Neural progenitor cell (in vitro differentiated cells): ENCODE data around the gene SATB2. TPM values are rescaled to one million over a fixed set of nuclear protein-coding genes. Genes with fewer than 3 reads are reported as not detected.
A peak's percentile ranks its signal among the peaks of the same experiment; 100 is the strongest.

Experiments used
- DNase-seq: peaks from one replicate; pipeline ENCODE4 v3.0.0-alpha.2; 2016; ENCODE audit warnings: low spot score
- H2AFZ ChIP-seq: fragments of 200-600 bp; sonication (generic); replicated peaks from 2 replicates; pipeline ENCODE4 v1.6.1; 2016; ENCODE audit warnings: antibody characterized with exemption
- H3F3A ChIP-seq: fragments of 200-600 bp; sonication (generic); 2 replicates; pipeline ENCODE4 v1.6.1; 2016; ENCODE audit warnings: antibody characterized with exemption, low read depth
- H3K27ac ChIP-seq: fragments of 200-600 bp; sonication (generic); 2 replicates; pipeline ENCODE4 v1.5.1; 2016; ENCODE audit warnings: mild to moderate bottlenecking
- H3K27me3 ChIP-seq: fragments of 200-600 bp; sonication (generic); 2 replicates; pipeline ENCODE4 v1.6.1; 2016; ENCODE audit warnings: mild to moderate bottlenecking, moderate library complexity
- H3K36me3 ChIP-seq: fragments of 200-600 bp; sonication (generic); 2 replicates; pipeline ENCODE4 v1.5.1; 2016
- H3K4me1 ChIP-seq: fragments of 200-600 bp; sonication (generic); 2 replicates; pipeline ENCODE4 v1.6.1; 2016; ENCODE audit warnings: mixed run types
- H3K4me2 ChIP-seq: fragments of 200-600 bp; sonication (generic); 2 replicates; pipeline ENCODE4 v1.6.1; 2016
- H3K4me3 ChIP-seq: fragments of 200-600 bp; sonication (generic); 2 replicates; pipeline ENCODE4 v1.5.1; 2016
- H3K79me2 ChIP-seq: fragments of 200-600 bp; sonication (generic); 2 replicates; pipeline ENCODE4 v1.6.1; 2016; ENCODE audit warnings: low read depth
- H3K9ac ChIP-seq: fragments of 200-600 bp; sonication (generic); 2 replicates; pipeline ENCODE4 v1.6.1; 2016
- H3K9me3 ChIP-seq: fragments of 200-600 bp; sonication (generic); 2 replicates; pipeline ENCODE4 v1.5.1; 2016; ENCODE audit warnings: low read depth
- H4K20me1 ChIP-seq: fragments of 200-600 bp; sonication (generic); 2 replicates; pipeline ENCODE4 v1.6.1; 2016; ENCODE audit warnings: low read depth
- H3K27ac Mint-ChIP-seq: 3 replicates; pipeline ENCODE4 v1.8.0; 2021; ENCODE audit warnings: mixed read lengths
- H3K27me3 Mint-ChIP-seq: 2 replicates; pipeline ENCODE4 v1.8.0; 2022; ENCODE audit warnings: low read depth, mild to moderate bottlenecking, inconsistent platforms, moderate library complexity, mixed read lengths; ENCODE audit not compliant: insufficient read depth
- H3K36me3 Mint-ChIP-seq: 3 replicates; pipeline ENCODE4 v1.8.0; 2021; ENCODE audit warnings: mixed read lengths
- H3K4me1 Mint-ChIP-seq: 3 replicates; pipeline ENCODE4 v1.8.0; 2021; ENCODE audit warnings: mixed read lengths
- H3K4me3 Mint-ChIP-seq: 3 replicates; pipeline ENCODE4 v1.8.0; 2021; ENCODE audit warnings: mild to moderate bottlenecking, moderate library complexity, mixed read lengths
- H3K9me3 Mint-ChIP-seq: 3 replicates; pipeline ENCODE4 v1.8.0; 2020; ENCODE audit warnings: mixed read lengths
- EZH2 ChIP-seq: fragments of 200-600 bp; sonication (generic); IDR thresholded peaks from 2 replicates; pipeline ENCODE4 v1.6.1; 2017; ENCODE audit warnings: antibody characterized with exemption, mild to moderate bottlenecking, moderate library complexity
- EZH2phosphoT487 ChIP-seq: fragments of 200-600 bp; sonication (generic); IDR thresholded peaks from 2 replicates; pipeline ENCODE4 v1.6.1; 2017; ENCODE audit warnings: antibody characterized with exemption
- total RNA-seq: library from RNA; depleted of rRNA; stranded (reverse); fragments of >200 nt; gene quantifications from 2 replicates; pipeline ENCODE4 v1.2.3, GENCODE V29; 2015; ENCODE audit warnings: low replicate concordance
- TF ChIP-seq, protein P1 (sequence below): fragments of 200-600 bp; sonication (generic); IDR thresholded peaks from 2 replicates; pipeline ENCODE4 v1.5.1; 2017; ENCODE audit warnings: antibody characterized with exemption, mild to moderate bottlenecking

The SATB2 gene
- total RNA-seq, 1 donor from 2014 or later, result 3.7 TPM

DNA sequence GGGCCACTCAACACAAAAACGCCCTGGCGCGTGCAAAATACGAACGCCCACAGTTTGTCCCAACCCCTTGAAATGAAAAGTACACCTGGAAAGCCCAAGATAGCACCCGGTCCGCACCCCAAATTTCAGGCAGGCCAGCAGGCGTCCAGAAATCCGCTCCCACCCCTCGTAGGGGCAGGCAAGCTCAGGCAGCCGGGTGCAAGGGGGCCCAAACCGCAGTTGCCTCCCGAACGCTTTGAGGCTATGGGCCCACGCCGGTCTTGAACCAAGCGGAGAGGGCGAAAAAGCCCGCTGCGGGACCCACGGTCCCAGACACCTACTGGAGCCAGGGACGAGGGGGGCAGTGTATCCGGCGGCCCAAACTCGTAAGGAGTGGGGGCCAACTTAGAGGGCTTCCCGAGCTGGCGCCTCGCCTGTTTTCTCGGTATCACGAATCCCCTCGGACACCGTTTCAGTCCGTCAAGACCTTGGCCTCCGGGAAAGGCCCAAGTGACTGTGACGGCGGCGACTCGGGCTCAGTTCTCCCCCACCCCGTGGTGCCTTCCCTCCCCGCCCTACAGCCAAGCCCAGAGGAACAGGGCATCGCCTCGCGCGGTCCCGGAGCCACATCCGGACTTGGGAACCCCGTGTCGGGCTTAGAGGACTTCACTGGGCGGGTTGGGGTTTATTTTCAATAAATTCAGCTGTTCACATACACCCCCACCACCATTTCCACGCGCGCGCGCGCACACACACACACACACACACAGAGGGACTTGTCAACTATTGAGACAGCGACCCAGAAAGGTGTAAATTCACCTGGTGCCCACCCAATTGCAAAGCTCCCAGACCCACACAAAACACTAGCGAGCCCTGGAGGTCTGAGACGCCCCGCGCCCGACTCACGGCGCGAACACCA, 6.2 kb upstream of the SATB2 start:
- H3K27me3 Mint-ChIP-seq, result peaks cover 83% of the 10 kb centered on the region
- Histone ChIP-seq H3K27ac (no peak overlapping the region), H3K79me2 (no peaks in the 10 kb centered on the region), H3K9ac (no peak overlapping the region), H3F3A (peaks cover 34% of the 10 kb centered on the region), H3K4me3 (peak overlapping the region; percentile 53), H3K4me2 (peak overlapping the region; percentile 84), H2AFZ (no peak overlapping the region), H3K27me3 (peaks cover 93% of the 10 kb centered on the region), H3K4me1 (peaks cover 9% of the 10 kb centered on the region), H4K20me1 (peaks cover 70% of the 10 kb centered on the region), H3K9me3 (no peaks in the 10 kb centered on the region), H3K36me3 (no peaks in the 10 kb centered on the region)
- H3K4me3 Mint-ChIP-seq, result peak overlapping the region; percentile 75
- peaks cover 4% of the 10 kb centered on the region for H3K9me3 Mint-ChIP-seq
- no peaks in the 10 kb centered on the region for H3K36me3 Mint-ChIP-seq
- DNase-seq, result peak; percentile 24
- no peak overlapping the region for H3K27ac Mint-ChIP-seq
- TF ChIP-seq EZH2phosphoT487, result no peak
- TF ChIP-seq, protein P1, sequence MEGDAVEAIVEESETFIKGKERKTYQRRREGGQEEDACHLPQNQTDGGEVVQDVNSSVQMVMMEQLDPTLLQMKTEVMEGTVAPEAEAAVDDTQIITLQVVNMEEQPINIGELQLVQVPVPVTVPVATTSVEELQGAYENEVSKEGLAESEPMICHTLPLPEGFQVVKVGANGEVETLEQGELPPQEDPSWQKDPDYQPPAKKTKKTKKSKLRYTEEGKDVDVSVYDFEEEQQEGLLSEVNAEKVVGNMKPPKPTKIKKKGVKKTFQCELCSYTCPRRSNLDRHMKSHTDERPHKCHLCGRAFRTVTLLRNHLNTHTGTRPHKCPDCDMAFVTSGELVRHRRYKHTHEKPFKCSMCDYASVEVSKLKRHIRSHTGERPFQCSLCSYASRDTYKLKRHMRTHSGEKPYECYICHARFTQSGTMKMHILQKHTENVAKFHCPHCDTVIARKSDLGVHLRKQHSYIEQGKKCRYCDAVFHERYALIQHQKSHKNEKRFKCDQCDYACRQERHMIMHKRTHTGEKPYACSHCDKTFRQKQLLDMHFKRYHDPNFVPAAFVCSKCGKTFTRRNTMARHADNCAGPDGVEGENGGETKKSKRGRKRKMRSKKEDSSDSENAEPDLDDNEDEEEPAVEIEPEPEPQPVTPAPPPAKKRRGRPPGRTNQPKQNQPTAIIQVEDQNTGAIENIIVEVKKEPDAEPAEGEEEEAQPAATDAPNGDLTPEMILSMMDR, result peak; percentile 3
- peaks cover 14% of the 10 kb centered on the region for H3K4me1 Mint-ChIP-seq

DNA sequence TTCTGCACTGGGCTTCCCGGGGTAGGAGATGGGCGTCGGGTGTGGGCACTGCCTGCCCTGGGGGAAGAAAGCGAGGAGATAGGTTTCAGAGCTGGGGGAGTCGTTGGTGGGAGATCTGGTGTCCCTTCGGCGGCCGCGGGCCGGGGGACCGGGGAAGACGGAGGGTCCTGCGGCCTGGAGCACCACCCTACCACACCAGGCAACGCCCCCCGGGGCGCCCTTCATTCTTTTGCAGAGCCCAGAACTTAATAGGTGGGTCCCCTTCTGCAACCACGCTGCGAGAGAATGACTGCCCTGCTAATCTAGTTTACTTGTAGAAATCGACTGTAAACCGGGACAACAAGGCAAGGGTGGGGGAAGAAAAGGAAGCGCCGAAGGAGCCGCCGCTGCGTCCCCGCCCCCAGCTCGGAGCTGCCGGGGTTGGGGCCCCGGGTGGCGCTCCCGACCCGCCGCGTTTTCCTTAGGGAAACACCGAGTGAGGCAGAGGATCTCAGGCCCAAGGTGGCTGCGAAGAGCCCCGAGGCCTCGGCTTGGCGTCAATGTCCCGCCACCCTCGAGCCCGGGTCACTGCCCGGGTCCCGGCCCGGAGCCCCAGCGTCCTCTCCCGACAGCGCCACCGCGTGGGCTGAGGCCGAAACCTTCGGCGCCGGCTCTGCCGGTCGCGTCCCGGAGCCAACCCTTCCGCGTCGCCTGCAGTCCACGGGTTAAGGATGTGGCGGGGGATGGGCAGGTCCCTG, 5.4 kb upstream of the SATB2 start:
- Histone ChIP-seq H3K36me3 (no peaks in the 10 kb centered on the region), H2AFZ (peak overlapping the region; percentile 69), H3K27me3 (peaks cover 93% of the 10 kb centered on the region), H3F3A (peaks cover 36% of the 10 kb centered on the region), H3K27ac (no peak overlapping the region), H3K79me2 (no peaks in the 10 kb centered on the region), H3K9me3 (no peaks in the 10 kb centered on the region), H4K20me1 (peaks cover 61% of the 10 kb centered on the region), H3K4me2 (peak overlapping the region; percentile 84), H3K9ac (no peak overlapping the region), H3K4me1 (peaks cover 9% of the 10 kb centered on the region), H3K4me3 (peak overlapping the region; percentile 53)
- Mint-ChIP-seq H3K9me3 (peaks cover 4% of the 10 kb centered on the region), H3K4me3 (peak overlapping the region; percentile 76), H3K4me1 (peaks cover 14% of the 10 kb centered on the region), H3K27me3 (peaks cover 75% of the 10 kb centered on the region), H3K36me3 (no peaks in the 10 kb centered on the region), H3K27ac (no peak overlapping the region)
- DNase-seq, result peak; percentile 92
- TF ChIP-seq EZH2, result no peak
- TF ChIP-seq, protein P1, result peak; percentile 82

DNA sequence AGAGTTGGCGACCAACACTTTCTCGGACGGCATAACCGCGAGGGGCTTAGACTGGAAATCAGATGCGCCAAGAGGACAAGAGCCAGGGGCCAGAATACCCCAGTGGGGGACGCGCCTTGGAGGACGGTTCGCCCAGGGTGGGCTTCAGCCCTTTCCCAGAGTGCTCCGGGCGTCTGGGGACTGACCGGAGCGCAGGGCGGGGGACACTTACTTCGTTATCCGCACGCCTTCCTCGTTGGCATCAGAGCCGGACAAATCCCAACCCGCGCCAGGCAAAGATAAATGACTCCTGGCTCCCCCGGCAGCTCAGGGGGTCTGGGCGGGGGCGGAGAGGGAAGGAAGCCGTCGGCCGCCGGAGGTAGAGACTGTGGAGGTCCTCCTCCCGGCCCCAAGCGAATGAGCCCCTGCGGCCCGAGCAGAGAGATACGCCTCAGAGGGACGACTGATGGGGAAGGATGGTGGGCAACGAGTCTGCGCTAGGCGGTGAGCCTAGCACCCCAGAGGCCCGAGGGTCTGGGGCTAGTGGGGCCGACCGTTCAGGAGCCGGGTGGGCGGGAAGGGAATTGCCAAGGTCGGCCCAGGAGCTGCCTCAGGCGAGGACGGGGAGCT, 4.7 kb upstream of the SATB2 start:
- peak overlapping the region; percentile 76 for H3K4me3 Mint-ChIP-seq
- H3K4me3 ChIP-seq, result peak overlapping the region; percentile 53
- peaks cover 10% of the 10 kb centered on the region for H3K4me1 ChIP-seq
- no peaks in the 10 kb centered on the region for H3K36me3 ChIP-seq
- H3K36me3 Mint-ChIP-seq, result no peaks in the 10 kb centered on the region
- peak; percentile 65 for DNase-seq
- H3K9me3 ChIP-seq, result no peaks in the 10 kb centered on the region
- peak overlapping the region; percentile 84 for H3K4me2 ChIP-seq
- H3K27ac Mint-ChIP-seq, result no peak overlapping the region
- peaks cover 14% of the 10 kb centered on the region for H3K4me1 Mint-ChIP-seq
- peaks cover 93% of the 10 kb centered on the region for H3K27me3 ChIP-seq
- H3K27me3 Mint-ChIP-seq, result peaks cover 70% of the 10 kb centered on the region
- TF ChIP-seq EZH2, result peak; percentile 85
- peak; percentile 80 for TF ChIP-seq EZH2phosphoT487
- TF ChIP-seq, protein P1, result no peak
- H3K9ac ChIP-seq, result no peak overlapping the region
- peak overlapping the region; percentile 27 for H2AFZ ChIP-seq
- H3K27ac ChIP-seq, result no peak overlapping the region
- H3K9me3 Mint-ChIP-seq, result peaks cover 2% of the 10 kb centered on the region
- peaks cover 33% of the 10 kb centered on the region for H3F3A ChIP-seq
- H3K79me2 ChIP-seq, result no peaks in the 10 kb centered on the region
- peaks cover 60% of the 10 kb centered on the region for H4K20me1 ChIP-seq
